Sigmoid colon (tissue), 7 donors: ENCODE data around the gene MSANTD1. TPM values are rescaled to one million over a fixed set of nuclear protein-coding genes. Genes with fewer than 3 reads are reported as not detected.

ENCODE experiments used
- DNase-seq: peaks from one replicate; pipeline ENCODE4 v3.0.0-alpha.2; 2019
- H3K27ac ChIP-seq, 4 donors: fragments of 200-600 bp; sonication (generic); one replicate each; pipeline ENCODE4 v1.5.1; 2016 to 2019; ENCODE audit warnings: mild to moderate bottlenecking in 1 of 4
- H3K27me3 ChIP-seq, 3 donors: fragments of 200-600 bp; sonication (generic); one replicate each; pipeline ENCODE4 v1.5.1; 2019; ENCODE audit warnings: mild to moderate bottlenecking in 1 of 3
- H3K36me3 ChIP-seq, 4 donors: fragments of 200-600 bp; sonication (generic); one replicate each; pipeline ENCODE4 v1.5.1; 2016 to 2019
- H3K4me1 ChIP-seq, 4 donors: fragments of 200-600 bp; sonication (generic); one replicate each; pipeline ENCODE4 v1.5.1; 2017 to 2019
- H3K4me3 ChIP-seq, 4 donors: fragments of 200-600 bp; sonication (generic); one replicate each; pipeline ENCODE4 v1.5.1; 2017 to 2019; ENCODE audit warnings: mild to moderate bottlenecking in 2 of 4, moderate library complexity in 1 of 4
- H3K9me3 ChIP-seq, 4 donors: fragments of 200-600 bp in 3 of 4; sonication (generic) in 3 of 4; one replicate each; pipeline versions ENCODE4 v1.5.1 to v1.6.1; 2013 to 2019
- EP300 ChIP-seq, 4 donors: sonication (generic); formaldehyde crosslinking; IDR thresholded peaks; one replicate each; pipeline ENCODE4 v1.6.1; 2017; ENCODE audit warnings: antibody characterized with exemption in 4 of 4
- POLR2A ChIP-seq, 2 donors: fragments of 450-650 bp; IDR thresholded peaks; one replicate each; pipeline ENCODE4 v1.6.1; 2016; ENCODE audit warnings: antibody characterized with exemption in 2 of 2, mild to moderate bottlenecking in 2 of 2, moderate library complexity in 2 of 2
- POLR2AphosphoS5 ChIP-seq, 4 donors: sonication (generic); formaldehyde crosslinking; IDR thresholded peaks; one replicate each; pipeline ENCODE4 v1.6.1; 2017; ENCODE audit warnings: antibody characterized with exemption in 4 of 4
- WGBS, 2 donors: extraction: QIAGEN DNeasy Blood & Tissue Kit; methylation state at CpG; one replicate each; pipeline ENCODE4 v1.1.7; 2013; 5-methylcytosine and 5-hydroxymethylcytosine counted together
- intact Hi-C: fragments of 100-400 bp; cut with DNase I; formaldehyde crosslinking; loops from one replicate; pipeline ENCODE4 v1.15.1; 2023
- polyA plus RNA-seq, 3 donors: library from polyadenylated mRNA; stranded (reverse); fragments of 200-250 nt; gene quantifications; one replicate each; pipeline ENCODE4 v1.2.3, GENCODE V29; 2013
- total RNA-seq, 4 donors: library from RNA; depleted of rRNA; stranded (reverse); fragments of >200 nt; gene quantifications; one replicate each; pipeline ENCODE4 v1.1.0, GENCODE V29; 2016
- TF ChIP-seq, protein P1 (sequence below), 4 experiments: fragments of 450-650 bp in 3 of 4; fragments of 200-600 bp in 1 of 4; IDR thresholded peaks; one replicate each; pipeline ENCODE4 v1.5.1; 2016 to 2019; ENCODE audit warnings: antibody characterized with exemption in 4 of 4, mild to moderate bottlenecking in 3 of 4, moderate library complexity in 2 of 4
- donor health status: healthy with polysubstance abuse.
- donor health status: Bipolar disorder and iron deficiency.
- donor health status: healthy.

Gene MSANTD1
- total and polyA plus RNA-seq, 7 donors, result under 0.01 to 1.2 (median 0.40) TPM; not detected in 1

DNA sequence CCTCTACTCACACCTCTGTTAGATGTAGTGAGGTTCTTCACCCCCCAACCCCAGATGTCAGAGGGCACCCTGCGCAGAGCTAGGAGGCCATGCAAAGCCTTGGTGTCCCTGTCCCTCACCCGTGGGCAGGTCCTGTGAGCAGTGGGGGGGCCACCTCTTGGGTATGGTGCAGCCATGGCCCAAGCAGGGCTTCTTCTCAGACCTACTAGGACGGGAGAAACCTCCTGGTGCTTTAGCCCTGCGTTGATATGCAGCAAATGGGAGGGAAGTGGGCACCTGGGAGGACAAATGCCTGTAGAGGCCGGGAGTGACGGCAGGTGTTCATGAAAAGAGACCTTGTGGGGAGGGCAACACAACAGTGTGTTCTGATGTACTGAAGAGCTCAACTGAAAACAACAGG is 38.5 kb upstream of the MSANTD1 start:
- Histone ChIP-seq H3K36me3 (peaks cover 46 to 79% (median 62%) of the 10 kb centered on the region in 4 donors), H3K9me3 (no peaks in the 10 kb centered on the region), H3K4me1 (no peaks in the 10 kb centered on the region), H3K4me3 (no peak overlapping the region), H3K27me3 (no peaks in the 10 kb centered on the region), H3K27ac (no peak overlapping the region)
- DNase-seq, result no peak
- 96% methylated on average over 6 of the region's 6 CpGs for WGBS, 2 donors
- intact Hi-C loops, result no loop called here
- TF ChIP-seq, protein P1, sequence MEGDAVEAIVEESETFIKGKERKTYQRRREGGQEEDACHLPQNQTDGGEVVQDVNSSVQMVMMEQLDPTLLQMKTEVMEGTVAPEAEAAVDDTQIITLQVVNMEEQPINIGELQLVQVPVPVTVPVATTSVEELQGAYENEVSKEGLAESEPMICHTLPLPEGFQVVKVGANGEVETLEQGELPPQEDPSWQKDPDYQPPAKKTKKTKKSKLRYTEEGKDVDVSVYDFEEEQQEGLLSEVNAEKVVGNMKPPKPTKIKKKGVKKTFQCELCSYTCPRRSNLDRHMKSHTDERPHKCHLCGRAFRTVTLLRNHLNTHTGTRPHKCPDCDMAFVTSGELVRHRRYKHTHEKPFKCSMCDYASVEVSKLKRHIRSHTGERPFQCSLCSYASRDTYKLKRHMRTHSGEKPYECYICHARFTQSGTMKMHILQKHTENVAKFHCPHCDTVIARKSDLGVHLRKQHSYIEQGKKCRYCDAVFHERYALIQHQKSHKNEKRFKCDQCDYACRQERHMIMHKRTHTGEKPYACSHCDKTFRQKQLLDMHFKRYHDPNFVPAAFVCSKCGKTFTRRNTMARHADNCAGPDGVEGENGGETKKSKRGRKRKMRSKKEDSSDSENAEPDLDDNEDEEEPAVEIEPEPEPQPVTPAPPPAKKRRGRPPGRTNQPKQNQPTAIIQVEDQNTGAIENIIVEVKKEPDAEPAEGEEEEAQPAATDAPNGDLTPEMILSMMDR (IDR thresholded peaks at IDR 0.05), result no peak
- no peak for TF ChIP-seq EP300 (IDR thresholded peaks at IDR 0.05)
- no peak for TF ChIP-seq POLR2A (IDR thresholded peaks at IDR 0.05)
- TF ChIP-seq POLR2AphosphoS5 (IDR thresholded peaks at IDR 0.05), result no peak

DNA sequence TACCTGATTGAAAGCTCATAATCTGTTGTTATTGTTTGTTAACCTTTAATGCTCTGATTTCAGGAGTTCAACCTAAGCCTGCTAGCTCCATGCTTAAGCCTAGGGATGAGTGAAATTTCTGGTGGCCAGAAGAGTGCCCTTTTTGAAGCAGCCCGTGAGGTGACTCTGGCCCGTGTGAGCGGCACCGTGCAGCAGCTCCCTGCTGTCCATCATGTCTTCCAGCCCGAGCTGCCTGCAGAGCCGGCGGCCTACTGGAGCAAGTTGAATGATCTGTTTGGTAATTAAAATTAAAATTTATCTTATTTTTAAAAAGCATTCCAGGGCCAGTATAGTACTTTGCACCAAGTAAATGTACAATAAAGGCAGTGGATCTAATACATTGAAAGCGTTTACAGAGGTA is 37.1 kb upstream of the MSANTD1 start:
- Histone ChIP-seq H3K36me3 (peaks cover 54 to 85% (median 67%) of the 10 kb centered on the region in 4 donors), H3K27ac (no peak overlapping the region), H3K4me3 (no peak overlapping the region), H3K4me1 (no peaks in the 10 kb centered on the region), H3K9me3 (no peaks in the 10 kb centered on the region), H3K27me3 (no peaks in the 10 kb centered on the region)
- intact Hi-C loops, result no loop called here
- DNase-seq, result no peak
- TF ChIP-seq, protein P1 (IDR thresholded peaks at IDR 0.05), result no peak
- TF ChIP-seq POLR2A (IDR thresholded peaks at IDR 0.05) (no peak), POLR2AphosphoS5 (IDR thresholded peaks at IDR 0.05) (no peak), EP300 (IDR thresholded peaks at IDR 0.05) (no peak)
- WGBS, 2 donors, result 97% methylated on average over 8 of the region's 8 CpGs

DNA sequence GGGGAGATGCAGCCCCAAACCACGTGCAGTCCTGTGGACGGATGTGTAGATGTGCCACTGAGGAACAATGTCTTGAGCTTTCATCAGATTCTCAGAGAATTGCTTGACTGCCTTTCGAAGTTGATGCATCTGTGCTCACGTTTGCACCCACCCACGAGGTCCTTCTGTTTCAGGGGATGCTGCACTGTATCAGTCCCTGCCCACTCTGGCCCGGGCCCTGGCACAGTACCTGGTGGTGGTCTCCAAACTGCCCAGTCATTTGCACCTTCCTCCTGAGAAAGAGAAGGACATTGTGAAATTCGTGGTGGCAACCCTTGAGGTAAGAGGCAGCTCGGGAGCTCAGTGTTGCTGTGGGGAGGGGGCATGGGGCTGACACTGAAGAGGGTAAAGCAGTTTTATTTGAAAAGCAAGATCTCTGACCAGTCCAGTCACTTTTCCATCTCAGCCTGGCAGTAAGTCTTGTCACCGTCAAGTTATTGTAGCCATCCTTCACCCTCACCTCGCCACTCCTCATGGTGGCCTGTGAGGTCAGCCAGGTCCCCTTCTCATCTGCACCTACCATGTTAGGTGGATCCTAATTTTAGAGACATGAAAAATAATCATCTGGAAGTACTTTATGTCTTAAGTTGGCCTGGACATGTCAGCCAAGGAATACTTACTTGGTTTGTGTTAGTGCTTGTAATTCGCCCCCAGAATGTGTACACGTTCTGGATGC is 36.4 kb upstream of the MSANTD1 start:
- no peak for DNase-seq

DNA sequence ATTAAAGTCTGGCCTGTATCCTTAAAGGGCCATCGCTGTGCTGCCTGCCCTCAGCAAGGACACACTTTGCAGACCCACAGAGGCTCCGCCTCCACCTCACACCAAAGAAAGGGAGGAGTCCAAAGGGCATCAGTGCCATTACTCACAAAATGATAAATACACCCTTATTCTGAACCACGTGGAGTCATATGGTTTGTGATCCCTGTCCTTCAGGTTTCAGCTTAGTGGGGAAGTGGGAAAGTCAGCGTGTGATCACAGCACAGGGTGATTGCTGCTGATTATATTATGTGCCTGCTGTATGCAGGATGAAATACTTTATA is 35.9 kb upstream of the MSANTD1 start:
- intact Hi-C loops, result no loop called here
- Histone ChIP-seq H3K27me3 (no peaks in the 10 kb centered on the region), H3K9me3 (no peaks in the 10 kb centered on the region), H3K4me3 (no peak overlapping the region), H3K4me1 (no peaks in the 10 kb centered on the region), H3K27ac (no peak overlapping the region), H3K36me3 (peaks cover 50 to 86% (median 68%) of the 10 kb centered on the region in 4 donors)
- TF ChIP-seq, protein P1 (IDR thresholded peaks at IDR 0.05), result no peak
- TF ChIP-seq EP300 (IDR thresholded peaks at IDR 0.05), result no peak
- TF ChIP-seq POLR2A (IDR thresholded peaks at IDR 0.05), result no peak
- no peak for TF ChIP-seq POLR2AphosphoS5 (IDR thresholded peaks at IDR 0.05)
- peak; percentile 27 for DNase-seq
- WGBS, 2 donors, result 74 to 90% methylated on average over 4 of the region's 4 CpGs

More for the DNA sequence above, 36.4 kb upstream of the MSANTD1 start:
- TF ChIP-seq, protein P1 (IDR thresholded peaks at IDR 0.05), result no peak
- TF ChIP-seq POLR2AphosphoS5 (IDR thresholded peaks at IDR 0.05) (no peak), POLR2A (IDR thresholded peaks at IDR 0.05) (no peak), EP300 (IDR thresholded peaks at IDR 0.05) (no peak)
- no peaks in the 10 kb centered on the region for H3K9me3 ChIP-seq
- H3K36me3 ChIP-seq, result peaks cover 50 to 85% (median 63%) of the 10 kb centered on the region in 4 donors
- H3K4me1 ChIP-seq, result no peaks in the 10 kb centered on the region
- WGBS, 2 donors, result 94 to 95% methylated on average over 12 of the region's 12 CpGs
- no peak overlapping the region for H3K4me3 ChIP-seq
- H3K27ac ChIP-seq, result no peak overlapping the region
- H3K27me3 ChIP-seq, result no peaks in the 10 kb centered on the region
- intact Hi-C loops, result no loop called here
